Ishikawa (cell line): ENCODE measurements around the gene CALHM3.
A peak's percentile ranks its signal among the peaks of the same experiment; 100 is the strongest.

Experiments
- CEBPB ChIP-seq: IDR thresholded peaks from 2 replicates; pipeline ENCODE4 v1.6.1; 2012
- CREB1 ChIP-seq: IDR thresholded peaks from 2 replicates; pipeline ENCODE4 v1.6.1; 2012; ENCODE audit warnings: low read depth
- EGR1 ChIP-seq: IDR thresholded peaks from 2 replicates; pipeline ENCODE4 v1.6.1; 2012
- EP300 ChIP-seq: IDR thresholded peaks from 2 replicates; pipeline ENCODE4 v1.6.1; 2012; ENCODE audit warnings: borderline replicate concordance
- FOXM1 ChIP-seq: IDR thresholded peaks from 2 replicates; pipeline ENCODE4 v1.6.1; 2012; ENCODE audit warnings: low read depth, borderline replicate concordance
- NFIC ChIP-seq: IDR thresholded peaks from 2 replicates; pipeline ENCODE4 v1.6.1; 2012
- RAD21 ChIP-seq: IDR thresholded peaks from 2 replicates; pipeline ENCODE4 v1.6.1; 2012; ENCODE audit warnings: low read depth
- REST ChIP-seq: IDR thresholded peaks from 2 replicates; pipeline ENCODE4 v1.6.1; 2012; ENCODE audit warnings: low read depth, mild to moderate bottlenecking
- TAF1 ChIP-seq: IDR thresholded peaks from 2 replicates; pipeline ENCODE4 v1.6.1; 2012; ENCODE audit warnings: low read depth, mild to moderate bottlenecking
- TCF12 ChIP-seq: IDR thresholded peaks from 2 replicates; pipeline ENCODE4 v1.6.1; 2012; ENCODE audit warnings: low read depth
- TEAD4 ChIP-seq: IDR thresholded peaks from 2 replicates; pipeline ENCODE4 v1.6.1; 2012
- USF1 ChIP-seq: IDR thresholded peaks from 2 replicates; pipeline ENCODE4 v1.6.1; 2012
- YY1 ChIP-seq: IDR thresholded peaks from 2 replicates; pipeline ENCODE4 v1.6.1; 2012; ENCODE audit warnings: low read depth
- ZBTB7A ChIP-seq: IDR thresholded peaks from 2 replicates; pipeline ENCODE4 v1.6.1; 2012; ENCODE audit warnings: low read depth
- TF ChIP-seq, protein P1 (sequence below): IDR thresholded peaks from 2 replicates; pipeline ENCODE4 v1.6.1; 2012

The CALHM3 gene

DNA sequence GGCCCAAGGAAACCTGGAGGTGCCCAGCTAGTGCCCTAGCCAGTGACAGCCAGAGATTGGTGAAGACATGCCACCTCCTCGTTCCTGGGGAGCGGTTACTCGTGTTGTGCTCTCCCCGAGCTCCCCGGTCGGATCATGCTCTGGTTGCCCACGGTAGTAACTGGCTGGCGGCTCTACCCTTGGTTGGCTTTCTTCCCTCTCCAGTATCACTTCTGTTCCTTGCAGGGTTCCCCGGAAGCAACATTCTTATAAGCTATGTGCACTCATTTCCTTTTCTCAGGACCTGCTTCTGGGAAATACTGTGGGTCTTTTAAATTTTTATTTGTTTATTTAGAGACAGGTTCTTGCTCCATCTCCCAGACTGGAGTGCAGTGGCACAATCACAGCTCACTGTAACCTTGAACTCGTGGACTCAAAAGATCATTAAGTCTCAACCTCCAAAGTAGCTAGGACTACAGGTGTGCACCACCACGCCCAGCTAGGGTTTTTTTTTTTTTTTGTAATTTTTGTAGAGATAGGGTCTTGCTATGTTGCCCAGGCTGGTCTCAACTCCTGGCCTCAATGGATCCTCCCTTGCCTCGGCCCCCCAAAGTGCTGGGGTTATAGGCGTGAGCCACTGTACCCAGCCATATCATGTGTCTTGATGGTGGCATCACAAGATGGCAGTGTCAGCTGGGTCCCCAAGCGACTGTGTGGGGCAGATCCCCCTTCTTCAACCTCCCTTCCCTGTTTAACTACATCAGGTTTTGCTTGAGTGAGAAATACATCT is 13.4 kb downstream of the CALHM3 start:
- TF ChIP-seq TAF1: no peak
- TF ChIP-seq TCF12: no peak
- TF ChIP-seq TEAD4: no peak
- no peak for TF ChIP-seq YY1

DNA sequence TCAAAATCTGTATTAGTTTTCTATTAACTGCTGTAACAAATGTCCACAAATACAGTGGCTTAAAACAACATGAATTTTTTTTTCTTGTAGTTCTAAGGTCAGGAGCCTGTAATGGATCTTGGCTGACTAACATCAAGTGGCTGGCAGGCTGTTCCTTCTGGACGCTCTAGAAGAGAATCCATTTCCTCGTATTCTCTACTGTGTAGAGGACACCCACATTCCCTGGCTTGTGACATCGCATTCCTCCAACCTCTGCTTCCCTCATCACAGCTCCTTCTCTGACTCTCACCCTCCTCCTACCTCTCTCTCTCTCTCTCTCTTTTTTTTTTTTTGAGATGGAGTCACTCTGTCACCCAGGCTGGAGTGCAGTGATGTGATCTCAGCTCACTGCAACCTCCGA is 15.5 kb downstream of the CALHM3 start:
- TF ChIP-seq TCF12: no peak
- no peak for TF ChIP-seq NFIC
- no peak for TF ChIP-seq ZBTB7A
- no peak for TF ChIP-seq CREB1
- no peak for TF ChIP-seq USF1
- no peak for TF ChIP-seq RAD21
- TF ChIP-seq TAF1: no peak
- TF ChIP-seq REST: no peak
- TF ChIP-seq TEAD4: no peak
- no peak for TF ChIP-seq FOXM1
- TF ChIP-seq EGR1: no peak
- no peak for TF ChIP-seq YY1
- no peak for TF ChIP-seq CEBPB

DNA sequence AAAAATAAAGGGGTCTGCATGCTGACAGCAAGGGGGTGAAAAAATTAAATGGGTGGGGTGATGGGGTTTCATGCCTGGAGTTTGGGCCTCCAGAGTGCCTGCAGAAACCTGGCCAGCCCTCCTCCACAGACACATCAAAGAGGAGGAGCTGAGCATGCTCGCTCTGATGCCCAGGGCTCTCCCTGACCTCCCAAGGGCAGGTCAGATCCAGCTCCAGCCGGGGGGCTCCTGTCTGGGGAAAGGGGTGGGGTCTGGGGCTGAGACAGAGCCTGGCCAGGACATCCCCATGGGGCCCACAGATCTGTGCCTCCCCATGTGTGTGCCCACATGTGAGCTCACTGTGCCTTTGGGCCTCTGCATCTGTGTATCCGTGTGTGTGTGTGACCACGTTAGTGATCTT is 19.4 kb downstream of the CALHM3 start:
- TF ChIP-seq RAD21: no peak
- TF ChIP-seq TCF12: no peak
- TF ChIP-seq NFIC: no peak
- TF ChIP-seq, protein P1, sequence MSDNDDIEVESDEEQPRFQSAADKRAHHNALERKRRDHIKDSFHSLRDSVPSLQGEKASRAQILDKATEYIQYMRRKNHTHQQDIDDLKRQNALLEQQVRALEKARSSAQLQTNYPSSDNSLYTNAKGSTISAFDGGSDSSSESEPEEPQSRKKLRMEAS: no peak
- no peak for TF ChIP-seq CREB1
- no peak for TF ChIP-seq FOXM1
- no peak for TF ChIP-seq REST
- no peak for TF ChIP-seq TAF1
- no peak for TF ChIP-seq CEBPB
- TF ChIP-seq EP300: no peak
- no peak for TF ChIP-seq USF1
- no peak for TF ChIP-seq EGR1
- TF ChIP-seq YY1: no peak
- no peak for TF ChIP-seq TEAD4
- no peak for TF ChIP-seq ZBTB7A

DNA sequence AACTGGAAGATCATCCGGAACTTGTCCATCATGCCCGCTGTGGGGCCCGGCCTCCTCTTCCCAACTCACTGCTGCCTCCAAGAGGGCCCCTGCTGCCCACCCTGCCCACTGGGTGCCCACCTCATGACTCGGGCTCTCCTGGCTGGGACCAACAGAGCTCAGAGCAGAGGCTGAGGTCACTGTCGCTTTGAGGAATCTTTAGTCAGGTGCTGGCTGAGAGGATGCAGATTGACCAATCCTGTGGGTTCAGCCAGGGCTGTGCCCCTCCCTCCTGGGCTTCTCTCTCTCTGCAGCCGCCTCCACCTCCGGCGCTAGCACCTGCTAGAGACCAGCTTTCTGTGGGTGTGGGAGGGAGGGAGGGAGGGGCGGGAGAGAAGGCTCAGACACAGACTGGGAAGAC is 20.3 kb downstream of the CALHM3 start, which contains the start of gene CALHM1:
TSS of gene CALHM1 (minus strand) at position 181 of the 400 bp plus-strand sequence. CDS start at position 32, 149 bp downstream.
- TF ChIP-seq ZBTB7A (no peak), USF1 (peak; percentile 70)

DNA sequence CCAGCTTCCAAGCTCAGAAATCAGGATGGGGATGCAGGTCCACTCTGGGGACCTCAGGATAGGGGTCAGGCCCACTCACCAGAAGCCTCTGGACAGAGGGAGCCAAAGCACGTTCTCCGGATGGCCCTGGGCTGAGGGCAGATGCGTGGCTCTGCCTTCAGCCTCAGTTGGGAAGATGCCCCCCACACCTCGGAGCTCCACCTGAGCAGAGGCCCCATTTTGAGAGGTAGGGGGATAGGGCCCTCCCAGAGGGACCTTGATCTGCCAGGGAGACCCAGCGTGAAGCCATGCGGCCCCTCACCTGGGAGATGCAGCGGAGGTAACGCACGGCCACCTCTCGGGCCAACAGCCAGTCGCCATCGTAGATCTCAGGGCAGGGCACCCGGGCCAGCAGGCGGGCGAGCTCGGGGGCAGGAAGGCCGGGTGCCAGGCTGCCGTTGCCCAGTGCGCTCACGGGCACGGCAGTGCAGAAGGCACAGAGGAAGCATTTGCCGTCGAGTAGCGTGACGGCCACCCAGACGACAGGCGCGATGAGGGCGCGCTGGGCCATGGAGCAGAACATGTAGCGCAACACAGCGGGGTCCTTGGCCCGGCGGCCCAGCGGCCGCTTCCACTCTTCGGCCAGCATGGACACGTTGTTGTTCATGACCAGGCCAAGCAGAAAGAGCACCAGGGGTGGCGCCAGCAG is 21.0 kb downstream of the CALHM3 start:
- TF ChIP-seq TEAD4 (no peak), REST (no peak), EGR1 (no peak), NFIC (no peak), USF1 (no peak), EP300 (no peak), ZBTB7A (no peak), CREB1 (no peak), CEBPB (no peak), YY1 (no peak), TCF12 (no peak), FOXM1 (no peak), RAD21 (no peak), TAF1 (no peak)
- TF ChIP-seq, protein P1: no peak
